SU-DHL-6 (cell line): ENCODE measurements around the gene UBR4.

Source experiments
- H2AFZ ChIP-seq: fragments of 200-600 bp; sonication (generic); 2 replicates; pipeline ENCODE4 v1.6.1; 2014; ENCODE audit warnings: low read depth, mild to moderate bottlenecking, moderate library complexity, mixed read lengths, antibody characterized with exemption, low read length; ENCODE audit not compliant: severe bottlenecking
- H3F3A ChIP-seq: fragments of 200-600 bp; shearing (Covaris generic); 2 replicates; pipeline ENCODE4 v1.6.0; 2016; ENCODE audit warnings: antibody characterized with exemption, mild to moderate bottlenecking; ENCODE audit not compliant: insufficient read depth
- H3K27ac ChIP-seq: fragments of 200-600 bp; sonication (generic); 2 replicates; pipeline ENCODE4 v1.5.1; 2016; ENCODE audit warnings: low read depth, mild to moderate bottlenecking, low read length, moderate library complexity, mixed read lengths
- H3K27me3 ChIP-seq: fragments of 200-600 bp; sonication (generic), shearing (Covaris generic); 2 replicates; pipeline ENCODE4 v1.6.0; 2014; ENCODE audit warnings: mild to moderate bottlenecking, low read length
- H3K36me3 ChIP-seq: fragments of 200-600 bp; sonication (generic); 2 replicates; pipeline ENCODE4 v1.6.1; 2014; ENCODE audit warnings: mild to moderate bottlenecking, low read length, mixed read lengths
- H3K4me2 ChIP-seq: fragments of 300-600, 200-600 bp; shearing (Covaris generic), sonication (generic); 2 replicates; pipeline ENCODE4 v1.6.0; 2014; ENCODE audit warnings: low read length, low read depth, mild to moderate bottlenecking; ENCODE audit not compliant: poor library complexity, severe bottlenecking
- H3K4me3 ChIP-seq: fragments of 200-600 bp; sonication (generic); 2 replicates; pipeline ENCODE4 v1.5.1; 2014; ENCODE audit warnings: antibody characterized with exemption, low read length, mild to moderate bottlenecking, mixed read lengths; ENCODE audit not compliant: insufficient read depth, poor library complexity, severe bottlenecking
- H3K79me2 ChIP-seq: fragments of 200-600 bp; sonication (generic); 2 replicates; pipeline ENCODE4 v1.6.1; 2014; ENCODE audit warnings: mild to moderate bottlenecking, low read length, moderate library complexity; ENCODE audit not compliant: insufficient read depth
- H3K9ac ChIP-seq: fragments of 200-600 bp; sonication (generic); 2 replicates; pipeline ENCODE4 v1.7.0; 2014; ENCODE audit warnings: mild to moderate bottlenecking, low read length
- H3K9me2 ChIP-seq: fragments of 200-600 bp; sonication (generic); replicated peaks from 2 replicates; pipeline ENCODE4 v1.6.1; 2014; ENCODE audit warnings: low read length; ENCODE audit not compliant: insufficient read depth
- H3K9me3 ChIP-seq: fragments of 200-600 bp; sonication (generic); 2 replicates; pipeline ENCODE4 v1.6.1; 2014; ENCODE audit warnings: low read length, mixed read lengths; ENCODE audit not compliant: insufficient read depth
- H4K20me1 ChIP-seq: fragments of 200-600 bp; sonication (generic); 2 replicates; pipeline ENCODE4 v1.6.1; 2014; ENCODE audit warnings: low read depth, mild to moderate bottlenecking, antibody characterized with exemption, low read length, moderate library complexity, mixed read lengths
- EZH2phosphoT487 ChIP-seq: fragments of 200-600 bp; sonication (generic), shearing (Covaris generic); conservative IDR thresholded peaks from 2 replicates; pipeline ENCODE4 v1.6.1; 2018; ENCODE audit warnings: mild to moderate bottlenecking, antibody characterized with exemption, low read length, moderate library complexity, mixed read lengths
- TF ChIP-seq, protein P1 (sequence below): fragments of 200-600 bp; sonication (generic); IDR thresholded peaks from one replicate; pipeline ENCODE4 v1.5.1; 2017; ENCODE audit warnings: antibody characterized with exemption, mild to moderate bottlenecking, low read length, moderate library complexity; ENCODE audit not compliant: insufficient read depth, poor library complexity, severe bottlenecking

Gene UBR4

GRCh38 chr1:19086176-19086875, 123.7 kb downstream of the UBR4 start:
- H2AFZ ChIP-seq = no peak overlapping the region
- H3K79me2 ChIP-seq = no peaks in the 10 kb centered on the region
- no peak overlapping the region for H3K4me2 ChIP-seq
- no peak overlapping the region for H3K27ac ChIP-seq
- H4K20me1 ChIP-seq = no peaks in the 10 kb centered on the region
- peaks cover 14% of the 10 kb centered on the region; the same call in 1 of the 2 replicates for H3K36me3 ChIP-seq
- no peaks in the 10 kb centered on the region for H3F3A ChIP-seq
- no peak for TF ChIP-seq EZH2phosphoT487
- TF ChIP-seq, protein P1, sequence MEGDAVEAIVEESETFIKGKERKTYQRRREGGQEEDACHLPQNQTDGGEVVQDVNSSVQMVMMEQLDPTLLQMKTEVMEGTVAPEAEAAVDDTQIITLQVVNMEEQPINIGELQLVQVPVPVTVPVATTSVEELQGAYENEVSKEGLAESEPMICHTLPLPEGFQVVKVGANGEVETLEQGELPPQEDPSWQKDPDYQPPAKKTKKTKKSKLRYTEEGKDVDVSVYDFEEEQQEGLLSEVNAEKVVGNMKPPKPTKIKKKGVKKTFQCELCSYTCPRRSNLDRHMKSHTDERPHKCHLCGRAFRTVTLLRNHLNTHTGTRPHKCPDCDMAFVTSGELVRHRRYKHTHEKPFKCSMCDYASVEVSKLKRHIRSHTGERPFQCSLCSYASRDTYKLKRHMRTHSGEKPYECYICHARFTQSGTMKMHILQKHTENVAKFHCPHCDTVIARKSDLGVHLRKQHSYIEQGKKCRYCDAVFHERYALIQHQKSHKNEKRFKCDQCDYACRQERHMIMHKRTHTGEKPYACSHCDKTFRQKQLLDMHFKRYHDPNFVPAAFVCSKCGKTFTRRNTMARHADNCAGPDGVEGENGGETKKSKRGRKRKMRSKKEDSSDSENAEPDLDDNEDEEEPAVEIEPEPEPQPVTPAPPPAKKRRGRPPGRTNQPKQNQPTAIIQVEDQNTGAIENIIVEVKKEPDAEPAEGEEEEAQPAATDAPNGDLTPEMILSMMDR = no peak
- H3K4me3 ChIP-seq = no peak overlapping the region
- no peaks in the 10 kb centered on the region for H3K27me3 ChIP-seq
- no peak overlapping the region for H3K9ac ChIP-seq
- no peaks in the 10 kb centered on the region for H3K9me3 ChIP-seq
- H3K9me2 ChIP-seq = no peaks in the 10 kb centered on the region

- H3K27ac ChIP-seq = no peak overlapping the region
- H3K27me3 ChIP-seq = no peaks in the 10 kb centered on the region
- no peaks in the 10 kb centered on the region for H3K9me3 ChIP-seq
- H3K36me3 ChIP-seq = peaks cover 11% of the 10 kb centered on the region; the same call in 1 of the 2 replicates
- H3K9me2 ChIP-seq = no peaks in the 10 kb centered on the region
- no peaks in the 10 kb centered on the region for H3K79me2 ChIP-seq
- H3F3A ChIP-seq = no peaks in the 10 kb centered on the region
- no peaks in the 10 kb centered on the region for H4K20me1 ChIP-seq
- H3K4me3 ChIP-seq = no peak overlapping the region
- H2AFZ ChIP-seq = no peak overlapping the region
- TF ChIP-seq, protein P1 = no peak
- no peak for TF ChIP-seq EZH2phosphoT487
- no peak overlapping the region for H3K9ac ChIP-seq
- H3K4me2 ChIP-seq = no peak overlapping the region
These were observed 125.8 kb downstream of the UBR4 start for GRCh38 chr1:19084206-19084738.

DNA sequence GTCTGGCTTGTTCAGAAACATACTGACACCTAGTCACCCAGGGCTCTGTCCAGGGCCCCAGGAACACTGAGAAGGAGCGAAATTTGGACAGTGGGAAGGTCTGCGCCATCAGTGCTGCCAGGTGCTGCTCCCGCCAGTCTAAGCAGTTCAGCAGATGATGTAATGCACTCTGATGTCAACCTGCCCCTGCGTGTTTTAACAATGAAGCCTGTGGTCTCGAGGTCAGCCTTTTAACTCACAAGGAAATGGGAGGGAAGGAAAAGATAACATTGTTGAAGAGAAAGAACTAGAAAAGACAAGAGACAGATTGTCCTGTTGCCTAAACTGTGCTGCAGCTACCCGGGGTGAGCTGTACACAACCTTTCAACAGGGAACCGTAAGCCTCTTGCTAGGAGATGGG, 127.0 kb downstream of the UBR4 start:
- no peaks in the 10 kb centered on the region for H4K20me1 ChIP-seq
- no peak overlapping the region for H2AFZ ChIP-seq
- no peaks in the 10 kb centered on the region for H3K9me2 ChIP-seq
- H3K4me3 ChIP-seq = no peak overlapping the region
- H3F3A ChIP-seq = no peaks in the 10 kb centered on the region
- no peaks in the 10 kb centered on the region for H3K9me3 ChIP-seq
- peaks cover 7% of the 10 kb centered on the region; the same call in 1 of the 2 replicates for H3K36me3 ChIP-seq
- H3K79me2 ChIP-seq = no peaks in the 10 kb centered on the region
- H3K27me3 ChIP-seq = no peaks in the 10 kb centered on the region
- H3K9ac ChIP-seq = no peak overlapping the region
- H3K27ac ChIP-seq = no peak overlapping the region
- TF ChIP-seq, protein P1 = no peak
- TF ChIP-seq EZH2phosphoT487 = no peak
- H3K4me2 ChIP-seq = no peak overlapping the region
